GM19372 (cell line): ENCODE results near the gene B3GNT7.

Source experiments
- ATAC-seq: cut with Tn5 transposase; IDR thresholded peaks from one replicate; pipeline ENCODE4 v1.9.1; 2021; ENCODE audit warnings: mild to moderate bottlenecking, low read depth, moderate library complexity; ENCODE audit not compliant: unreplicated experiment

B3GNT7 gene

GRCh38 chr2:231383416-231384108, 11.9 kb upstream of the B3GNT7 start:
- ATAC-seq: no peak

- no peak for ATAC-seq
Measured at GRCh38 chr2:231384109-231384435, 11.4 kb upstream of the B3GNT7 start.

GRCh38 chr2:231384970-231385369, 10.5 kb upstream of the B3GNT7 start:
- no peak for ATAC-seq

GRCh38 chr2:231385429-231385828, 10.1 kb upstream of the B3GNT7 start:
- no peak for ATAC-seq

- ATAC-seq: no peak
Measured at GRCh38 chr2:231386446-231386845, 9.1 kb upstream of the B3GNT7 start.

GRCh38 chr2:231387904-231388724, 7.4 kb upstream of the B3GNT7 start:
- no peak for ATAC-seq

- ATAC-seq: no peak
Measured at GRCh38 chr2:231388725-231389346, 6.7 kb upstream of the B3GNT7 start.

- ATAC-seq: no peak
Measured at GRCh38 chr2:231390667-231391066, 4.8 kb upstream of the B3GNT7 start.

- no peak for ATAC-seq
Measured at GRCh38 chr2:231391981-231392380, 3.5 kb upstream of the B3GNT7 start.

GRCh38 chr2:231392431-231393148, 2.9 kb upstream of the B3GNT7 start:
- no peak for ATAC-seq

GRCh38 chr2:231393149-231394131, 2.1 kb upstream of the B3GNT7 start:
- ATAC-seq: no peak

GRCh38 chr2:231394211-231395141, 1.0 kb upstream of the B3GNT7 start:
- peak; percentile 40 for ATAC-seq

GRCh38 chr2:231396058-231396821, 730 bp downstream of the B3GNT7 start:
- ATAC-seq: no peak

GRCh38 chr2:231397011-231397927, 1.8 kb downstream of the B3GNT7 start:
- ATAC-seq: no peak

- no peak for ATAC-seq
Measured at GRCh38 chr2:231397928-231398294, 2.4 kb downstream of the B3GNT7 start.

GRCh38 chr2:231398585-231398984, 3.1 kb downstream of the B3GNT7 start:
- ATAC-seq: no peak
